Measurements from ENCODE around the gene ITGA3.

DNA sequence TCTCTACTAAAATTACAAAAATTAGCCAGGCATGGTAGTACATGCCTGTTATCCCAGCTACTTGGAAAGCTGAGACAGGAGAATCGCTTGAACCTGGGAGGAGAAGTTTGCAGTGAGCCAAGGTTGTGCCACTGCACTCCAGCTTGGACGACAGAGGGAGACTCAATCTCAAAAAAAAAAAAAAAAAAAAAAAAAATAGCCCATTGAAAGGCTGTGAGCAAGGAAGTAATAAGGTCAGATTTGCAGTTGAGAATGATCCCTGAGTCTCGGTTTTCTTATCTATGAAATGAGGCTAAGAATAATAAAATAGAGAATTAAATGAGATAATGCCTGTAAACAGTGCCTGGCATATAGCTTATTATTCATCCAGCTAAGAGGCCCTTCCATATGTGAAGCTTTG lies 37.9 kb downstream of the ITGA3 start:
- TF ChIP-seq, protein P1, sequence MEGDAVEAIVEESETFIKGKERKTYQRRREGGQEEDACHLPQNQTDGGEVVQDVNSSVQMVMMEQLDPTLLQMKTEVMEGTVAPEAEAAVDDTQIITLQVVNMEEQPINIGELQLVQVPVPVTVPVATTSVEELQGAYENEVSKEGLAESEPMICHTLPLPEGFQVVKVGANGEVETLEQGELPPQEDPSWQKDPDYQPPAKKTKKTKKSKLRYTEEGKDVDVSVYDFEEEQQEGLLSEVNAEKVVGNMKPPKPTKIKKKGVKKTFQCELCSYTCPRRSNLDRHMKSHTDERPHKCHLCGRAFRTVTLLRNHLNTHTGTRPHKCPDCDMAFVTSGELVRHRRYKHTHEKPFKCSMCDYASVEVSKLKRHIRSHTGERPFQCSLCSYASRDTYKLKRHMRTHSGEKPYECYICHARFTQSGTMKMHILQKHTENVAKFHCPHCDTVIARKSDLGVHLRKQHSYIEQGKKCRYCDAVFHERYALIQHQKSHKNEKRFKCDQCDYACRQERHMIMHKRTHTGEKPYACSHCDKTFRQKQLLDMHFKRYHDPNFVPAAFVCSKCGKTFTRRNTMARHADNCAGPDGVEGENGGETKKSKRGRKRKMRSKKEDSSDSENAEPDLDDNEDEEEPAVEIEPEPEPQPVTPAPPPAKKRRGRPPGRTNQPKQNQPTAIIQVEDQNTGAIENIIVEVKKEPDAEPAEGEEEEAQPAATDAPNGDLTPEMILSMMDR (conservative IDR thresholded peaks at IDR 0.05; ENCODE audit: low read depth, low read length), result no peak
- no peak for TF ChIP-seq EZH2 (IDR thresholded peaks at IDR 0.05; ENCODE audit: borderline replicate concordance, low read depth, low read length, poor library complexity, severe bottlenecking)

All from A673 (cell line).